K562 (cell line): ENCODE results near the gene PASD1. TPM values are rescaled to one million over a fixed set of nuclear protein-coding genes. Genes with fewer than 3 reads are reported as not detected.

ENCODE experiments used
- BACH1 ChIP-seq: fragments of 200-800 bp; sonication (Bioruptor generic); IDR thresholded peaks from 2 replicates; pipeline ENCODE4 v1.6.1; 2016; ENCODE audit warnings: missing genetic modification characterization, missing compliant biosample characterization
- BRF1 ChIP-seq: IDR thresholded peaks from 3 replicates; pipeline ENCODE4 v1.6.1; 2011; ENCODE audit warnings: borderline replicate concordance, mild to moderate bottlenecking; ENCODE audit not compliant: insufficient read length; ENCODE audit errors: extremely low read depth
- CBX1 ChIP-seq: sonication (generic); IDR thresholded peaks from 2 replicates; pipeline ENCODE4 v1.6.1; 2016; ENCODE audit warnings: antibody characterized with exemption, low read depth, mild to moderate bottlenecking
- HOXB6 ChIP-seq: fragments of 250-450 bp; sonication (Bioruptor Pico); IDR thresholded peaks from 2 replicates; pipeline ENCODE4 v1.5.1; 2022; ENCODE audit warnings: mild to moderate bottlenecking, borderline replicate concordance
- IFI16 ChIP-seq: fragments of 250-450 bp; sonication (Bioruptor Pico); IDR thresholded peaks from 2 replicates; pipeline ENCODE4 v2.1.2; 2022; ENCODE audit warnings: mild to moderate bottlenecking, inconsistent platforms
- KLF6 ChIP-seq: fragments of 250-450 bp; sonication (Bioruptor Pico); IDR thresholded peaks from 2 replicates; pipeline ENCODE4 v1.4.0; 2020; ENCODE audit warnings: mild to moderate bottlenecking, moderate library complexity, borderline replicate concordance
- LEF1 ChIP-seq: fragments of 450-650 bp; IDR thresholded peaks from 2 replicates; pipeline ENCODE4 v1.6.1; 2016; ENCODE audit warnings: mild to moderate bottlenecking
- MXI1 ChIP-seq: IDR thresholded peaks from 2 replicates; pipeline ENCODE4 v1.6.1; 2011; ENCODE audit warnings: low read depth, mild to moderate bottlenecking, improper control_type of control experiment, low read length
- MYC ChIP-seq, 2 experiments: fragments of 250-450 bp in 1 of 2; sonication (Bioruptor Pico) in 1 of 2; IDR thresholded peaks; 2 replicates each; pipeline versions ENCODE4 v1.5.1 to v1.6.1; 2012 to 2021; ENCODE audit warnings: low read depth in 2 of 2, borderline replicate concordance in 1 of 2, improper control_type of control experiment in 1 of 2, low read length in 1 of 2, mild to moderate bottlenecking in 1 of 2, moderate library complexity in 1 of 2
- NFXL1 ChIP-seq: fragments of 450-650 bp; formaldehyde crosslinking; IDR thresholded peaks from 2 replicates; pipeline ENCODE4 v1.4.0; 2021; ENCODE audit warnings: mild to moderate bottlenecking
- POLR2AphosphoS5 ChIP-seq: IDR thresholded peaks from 2 replicates; pipeline ENCODE4 v1.6.1; 2011; ENCODE audit warnings: mild to moderate bottlenecking, low read depth, low read length, moderate library complexity; ENCODE audit not compliant: control insufficient read depth, insufficient read depth
- POLR2G ChIP-seq: fragments of 200-400 bp; formaldehyde crosslinking; IDR thresholded peaks from 2 replicates; pipeline ENCODE4 v1.6.1; 2017; ENCODE audit warnings: low read depth, mild to moderate bottlenecking, antibody characterized with exemption, low read length, moderate library complexity
- PTBP1 ChIP-seq: fragments of 200-400 bp; formaldehyde crosslinking; IDR thresholded peaks from 2 replicates; pipeline ENCODE4 v1.6.1; 2017; ENCODE audit warnings: low read depth, low read length
- SMAD1 ChIP-seq: fragments of 150-350 bp; IDR thresholded peaks from 2 replicates; pipeline ENCODE4 v1.6.1; 2014; ENCODE audit warnings: low read length, low read depth; ENCODE audit not compliant: partially characterized antibody
- SP1 ChIP-seq: sonication (generic); formaldehyde crosslinking; IDR thresholded peaks from 2 replicates; pipeline ENCODE4 v1.8.1; 2022; ENCODE audit warnings: mild to moderate bottlenecking, missing genetic modification reagents
- SREBF2 ChIP-seq: sonication (generic); formaldehyde crosslinking; IDR thresholded peaks from 2 replicates; pipeline ENCODE4 v1.4.0; 2020; ENCODE audit warnings: mild to moderate bottlenecking, missing genetic modification reagents
- U2AF2 ChIP-seq: fragments of 200-400 bp; formaldehyde crosslinking; optimal IDR thresholded peaks from 2 replicates; pipeline ENCODE3; 2017; ENCODE audit warnings: low read depth, mild to moderate bottlenecking, low read length
- ZFP36 ChIP-seq: fragments of 150-350 bp; IDR thresholded peaks from 2 replicates; pipeline ENCODE4 v1.6.1; 2018; ENCODE audit warnings: low read length, low read depth; ENCODE audit not compliant: partially characterized antibody
- ZNF584 ChIP-seq: fragments of 200-800 bp; sonication (Bioruptor generic); IDR thresholded peaks from 2 replicates; pipeline ENCODE4 v1.6.1; 2016; ENCODE audit warnings: low read depth, mild to moderate bottlenecking, missing genetic modification characterization, missing compliant biosample characterization
- ZNF75A ChIP-seq: fragments of 450-650 bp; formaldehyde crosslinking; IDR thresholded peaks from 2 replicates; pipeline ENCODE4 v1.4.0; 2020; ENCODE audit warnings: mild to moderate bottlenecking
- ZNF77 ChIP-seq: fragments of 250-450 bp; sonication (Bioruptor Pico); IDR thresholded peaks from 2 replicates; pipeline ENCODE4 v1.5.0; 2020
- polyA plus RNA-seq, 8 experiments: library from polyadenylated mRNA; depleted of rRNA in 4 of 8; stranded (reverse) in 5 of 8; unstranded in 3 of 8; fragments of >200 nt; fragmentation: Nextera tagmentation in 2 of 8; fragmentation: Illumina TruSeq in 1 of 8; extraction: Ambion mirVana in 2 of 8; extraction: Trizol in 1 of 8; gene quantifications; 2 replicates each; pipeline versions ENCODE4 v1.2.1 to v1.2.3, GENCODE V29; 2011 to 2014; ENCODE audit warnings: inconsistent platforms in 1 of 8, missing spikeins in 1 of 8
- total RNA-seq, 7 experiments: library from RNA; depleted of rRNA in 6 of 7; stranded (reverse); fragments of >200 nt in 6 of 7; fragmentation: Illumina TruSeq in 2 of 7; extraction: Trizol in 2 of 7; gene quantifications; 2 replicates each; pipeline versions ENCODE4 v1.2.1 to v1.2.3, GENCODE V29; 2011 to 2021; ENCODE audit warnings: low replicate concordance in 1 of 7
- TF ChIP-seq, protein P1 (sequence below): sonication (generic); formaldehyde crosslinking; IDR thresholded peaks from 2 replicates; pipeline ENCODE4 v1.4.0; 2020; ENCODE audit warnings: mild to moderate bottlenecking, missing genetic modification reagents
- TF ChIP-seq, protein P2 (sequence below): fragments of 250-450 bp; sonication (Bioruptor Pico); IDR thresholded peaks from 2 replicates; pipeline ENCODE4 v1.8.0; 2021; ENCODE audit warnings: mild to moderate bottlenecking, moderate library complexity
- TF ChIP-seq, protein P3 (sequence below): fragments of 450-650 bp; IDR thresholded peaks from 2 replicates; pipeline ENCODE4 v1.6.1; 2018; ENCODE audit not compliant: partially characterized antibody

The PASD1 gene
- total and polyA plus RNA-seq, 9 of the 15 experiments (the other 6 are each of a cell fraction or from before 2014, with no cell fraction given): 1.7 to 12.8 (median 9.6) TPM

DNA sequence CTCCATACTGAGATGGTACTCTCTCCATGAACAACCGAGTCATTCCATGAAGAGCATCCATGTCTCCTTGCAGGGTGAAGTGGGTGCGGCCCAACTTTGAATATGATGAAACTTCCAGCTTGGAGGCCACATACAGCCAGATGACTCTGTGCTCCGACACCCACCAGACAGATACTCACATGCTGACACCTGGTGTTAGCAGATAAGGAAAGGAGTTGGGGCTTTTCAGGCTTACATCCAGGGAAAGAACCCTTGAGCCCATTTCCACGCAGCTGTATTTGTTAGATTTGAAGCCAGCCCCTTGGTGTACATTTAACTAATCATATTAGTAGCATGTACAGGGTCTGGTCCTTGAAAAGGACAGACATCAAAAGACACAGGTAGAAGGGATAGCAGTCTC is 69.7 kb downstream of the PASD1 start (continued):
- no peak for TF ChIP-seq SP1 (CRISPR knock-in tag)
- no peak for TF ChIP-seq ZFP36
- no peak for TF ChIP-seq PTBP1
- TF ChIP-seq ZNF75A (CRISPR knock-in tag): no peak
- TF ChIP-seq SMAD1: no peak
- no peak for TF ChIP-seq BACH1 (tag)
- no peak for TF ChIP-seq HOXB6 (CRISPR knock-in tag)
- TF ChIP-seq MYC (IDR thresholded peaks at IDR 0.05; ENCODE audit: low read depth, low read length): peak; percentile 57
- no peak for TF ChIP-seq MYC (CRISPR knock-in tag; IDR thresholded peaks at IDR 0.05; ENCODE audit: borderline replicate concordance, low read depth)
- TF ChIP-seq IFI16: no peak
- TF ChIP-seq, protein P1, sequence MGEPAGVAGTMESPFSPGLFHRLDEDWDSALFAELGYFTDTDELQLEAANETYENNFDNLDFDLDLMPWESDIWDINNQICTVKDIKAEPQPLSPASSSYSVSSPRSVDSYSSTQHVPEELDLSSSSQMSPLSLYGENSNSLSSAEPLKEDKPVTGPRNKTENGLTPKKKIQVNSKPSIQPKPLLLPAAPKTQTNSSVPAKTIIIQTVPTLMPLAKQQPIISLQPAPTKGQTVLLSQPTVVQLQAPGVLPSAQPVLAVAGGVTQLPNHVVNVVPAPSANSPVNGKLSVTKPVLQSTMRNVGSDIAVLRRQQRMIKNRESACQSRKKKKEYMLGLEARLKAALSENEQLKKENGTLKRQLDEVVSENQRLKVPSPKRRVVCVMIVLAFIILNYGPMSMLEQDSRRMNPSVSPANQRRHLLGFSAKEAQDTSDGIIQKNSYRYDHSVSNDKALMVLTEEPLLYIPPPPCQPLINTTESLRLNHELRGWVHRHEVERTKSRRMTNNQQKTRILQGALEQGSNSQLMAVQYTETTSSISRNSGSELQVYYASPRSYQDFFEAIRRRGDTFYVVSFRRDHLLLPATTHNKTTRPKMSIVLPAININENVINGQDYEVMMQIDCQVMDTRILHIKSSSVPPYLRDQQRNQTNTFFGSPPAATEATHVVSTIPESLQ (CRISPR knock-in tag): no peak
- peak; percentile 88 for TF ChIP-seq POLR2AphosphoS5
- TF ChIP-seq ZNF584 (CRISPR knock-in tag): no peak
- no peak for TF ChIP-seq U2AF2
- no peak for TF ChIP-seq SREBF2
- TF ChIP-seq LEF1: peak; percentile 77
- no peak for TF ChIP-seq MXI1
- no peak for TF ChIP-seq KLF6 (CRISPR knock-in tag)
- TF ChIP-seq, protein P2, sequence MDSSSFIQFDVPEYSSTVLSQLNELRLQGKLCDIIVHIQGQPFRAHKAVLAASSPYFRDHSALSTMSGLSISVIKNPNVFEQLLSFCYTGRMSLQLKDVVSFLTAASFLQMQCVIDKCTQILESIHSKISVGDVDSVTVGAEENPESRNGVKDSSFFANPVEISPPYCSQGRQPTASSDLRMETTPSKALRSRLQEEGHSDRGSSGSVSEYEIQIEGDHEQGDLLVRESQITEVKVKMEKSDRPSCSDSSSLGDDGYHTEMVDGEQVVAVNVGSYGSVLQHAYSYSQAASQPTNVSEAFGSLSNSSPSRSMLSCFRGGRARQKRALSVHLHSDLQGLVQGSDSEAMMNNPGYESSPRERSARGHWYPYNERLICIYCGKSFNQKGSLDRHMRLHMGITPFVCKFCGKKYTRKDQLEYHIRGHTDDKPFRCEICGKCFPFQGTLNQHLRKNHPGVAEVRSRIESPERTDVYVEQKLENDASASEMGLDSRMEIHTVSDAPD (CRISPR knock-in tag): no peak
- no peak for TF ChIP-seq POLR2G
- TF ChIP-seq, protein P3, sequence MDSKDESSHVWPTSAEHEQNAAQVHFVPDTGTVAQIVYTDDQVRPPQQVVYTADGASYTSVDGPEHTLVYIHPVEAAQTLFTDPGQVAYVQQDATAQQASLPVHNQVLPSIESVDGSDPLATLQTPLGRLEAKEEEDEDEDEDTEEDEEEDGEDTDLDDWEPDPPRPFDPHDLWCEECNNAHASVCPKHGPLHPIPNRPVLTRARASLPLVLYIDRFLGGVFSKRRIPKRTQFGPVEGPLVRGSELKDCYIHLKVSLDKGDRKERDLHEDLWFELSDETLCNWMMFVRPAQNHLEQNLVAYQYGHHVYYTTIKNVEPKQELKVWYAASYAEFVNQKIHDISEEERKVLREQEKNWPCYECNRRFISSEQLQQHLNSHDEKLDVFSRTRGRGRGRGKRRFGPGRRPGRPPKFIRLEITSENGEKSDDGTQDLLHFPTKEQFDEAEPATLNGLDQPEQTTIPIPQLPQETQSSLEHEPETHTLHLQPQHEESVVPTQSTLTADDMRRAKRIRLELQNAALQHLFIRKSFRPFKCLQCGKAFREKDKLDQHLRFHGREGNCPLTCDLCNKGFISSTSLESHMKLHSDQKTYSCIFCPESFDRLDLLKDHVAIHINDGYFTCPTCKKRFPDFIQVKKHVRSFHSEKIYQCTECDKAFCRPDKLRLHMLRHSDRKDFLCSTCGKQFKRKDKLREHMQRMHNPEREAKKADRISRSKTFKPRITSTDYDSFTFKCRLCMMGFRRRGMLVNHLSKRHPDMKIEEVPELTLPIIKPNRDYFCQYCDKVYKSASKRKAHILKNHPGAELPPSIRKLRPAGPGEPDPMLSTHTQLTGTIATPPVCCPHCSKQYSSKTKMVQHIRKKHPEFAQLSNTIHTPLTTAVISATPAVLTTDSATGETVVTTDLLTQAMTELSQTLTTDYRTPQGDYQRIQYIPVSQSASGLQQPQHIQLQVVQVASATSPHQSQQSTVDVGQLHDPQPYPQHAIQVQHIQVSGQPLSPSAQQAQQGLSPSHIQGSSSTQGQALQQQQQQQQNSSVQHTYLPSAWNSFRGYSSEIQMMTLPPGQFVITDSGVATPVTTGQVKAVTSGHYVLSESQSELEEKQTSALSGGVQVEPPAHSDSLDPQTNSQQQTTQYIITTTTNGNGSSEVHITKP: no peak
- no peak for TF ChIP-seq ZNF77 (CRISPR knock-in tag)
- no peak for TF ChIP-seq NFXL1 (CRISPR knock-in tag)
- no peak for TF ChIP-seq BRF1
- TF ChIP-seq CBX1: no peak
